Measurements from ENCODE around the gene RBM33. TPM values are rescaled to one million over a fixed set of nuclear protein-coding genes. Genes with fewer than 3 reads are reported as not detected.
A peak's percentile ranks its signal among the peaks of the same experiment; 100 is the strongest.

RBM33 gene
- total and polyA plus RNA-seq, 2 of the 4 experiments (the other 2 are of a cell fraction) = 7.3 to 10.8 TPM

GRCh38 chr7:155762655-155763054, 118.2 kb downstream of the RBM33 start:
- no TSS peak for BruUV-seq (replicated peaks)
- no peak for ATAC-seq (ENCODE audit: low read depth)
- in situ Hi-C loops (cut with MboI; ENCODE audit: low sequenced_read_pairs) (loop anchor here (25.0 kb wide), 1 partner anchor 375 kb away; no protein-coding TSS in a partner anchor), intact Hi-C loops (cut with micrococcal nuclease) (no loop called here), dilution Hi-C loops (cut with HindIII; ENCODE audit: low sequenced_read_pairs, unreplicated experiment) (no loop called here)
- no peak overlapping the region for H3K27ac ChIP-seq (ENCODE audit: insufficient read depth, low read length)
- no peak overlapping the region for H2AK5ac ChIP-seq (ENCODE audit: low read depth, low read length)
- POLR2A ChIA-PET (ENCODE audit: unreplicated experiment) = no interaction called here
- H2AK9ac ChIP-seq (replicated peaks; ENCODE audit: low read depth, low read length, poor library complexity) = peak overlapping the region; percentile 63
- no peak overlapping the region for H4K5ac ChIP-seq (ENCODE audit: low read depth, low read length)
- no peak overlapping the region for H3K18ac ChIP-seq (ENCODE audit: low read depth, low read length)
- H4K20me1 ChIP-seq (ENCODE audit: insufficient read depth, low read length) = peaks cover 39% of the 10 kb centered on the region
- no peak overlapping the region for H3K4me2 ChIP-seq (ENCODE audit: low read depth, low read length)
- DNase-seq = no peak
- H3K27me3 ChIP-seq (ENCODE audit: control insufficient read depth, insufficient read depth, low read length) = no peaks in the 10 kb centered on the region
- CTCF ChIA-PET = interaction anchor here (2.2 kb wide), 1 partner anchor 164 kb away, joined by 7 read pairs; no protein-coding TSS in a partner anchor
- no peak overlapping the region for H3K4ac ChIP-seq (ENCODE audit: low read depth, low read length)
- H3K23ac ChIP-seq (ENCODE audit: low read depth, low read length) = no peak overlapping the region
- H2BK20ac ChIP-seq (ENCODE audit: low read depth, low read length) = no peak overlapping the region
- peaks cover 2% of the 10 kb centered on the region; the same call in 1 of the 2 replicates for H3K4me1 ChIP-seq (ENCODE audit: control insufficient read depth, insufficient read depth, low read length)
- no peak overlapping the region for H2BK15ac ChIP-seq (ENCODE audit: low read depth, low read length)
- H3K14ac ChIP-seq (replicated peaks; ENCODE audit: low read depth, low read length) = no peak overlapping the region
- no peak overlapping the region for H2AFZ ChIP-seq (replicated peaks; ENCODE audit: low read length, poor library complexity)
- peaks cover 34% of the 10 kb centered on the region for H3K36me3 ChIP-seq (ENCODE audit: control insufficient read depth, insufficient read depth, low read length)
- no peak overlapping the region for H4K8ac ChIP-seq (ENCODE audit: low read depth in 2 of 2, low read length in 2 of 2)
- no peak overlapping the region for H3K9ac ChIP-seq (ENCODE audit: low read depth, low read length)
- H2BK5ac ChIP-seq (ENCODE audit: low read depth, low read length, poor library complexity, severe bottlenecking) = no peak overlapping the region
- TF ChIP-seq FOS (IDR thresholded peaks at IDR 0.05; ENCODE audit: low read depth, low read length) (no peak), USF2 (IDR thresholded peaks at IDR 0.05; ENCODE audit: low read depth, low read length) (no peak), CHD1 (IDR thresholded peaks at IDR 0.05; ENCODE audit: low read depth, low read length) (no peak), SMC3 (IDR thresholded peaks at IDR 0.05; ENCODE audit: low read depth, low read length) (no peak), NFE2L2 (IDR thresholded peaks at IDR 0.05; ENCODE audit: low read depth, low read length) (no peak), POLR2A (IDR thresholded peaks at IDR 0.05; ENCODE audit: low read depth, low read length) (no peak), RAD21 (IDR thresholded peaks at IDR 0.05; ENCODE audit: low read length) (no peak), BHLHE40 (IDR thresholded peaks at IDR 0.05; ENCODE audit: low read depth, low read length) (no peak), RCOR1 (IDR thresholded peaks at IDR 0.05; ENCODE audit: insufficient replicate concordance, low read length) (no peak), MAZ (IDR thresholded peaks at IDR 0.05; ENCODE audit: borderline replicate concordance, low read depth, low read length) (no peak), RFX5 (IDR thresholded peaks at IDR 0.05; ENCODE audit: low read depth, low read length) (no peak), ELK1 (IDR thresholded peaks at IDR 0.05; ENCODE audit: borderline replicate concordance, low read depth, low read length) (no peak), CTCF (conservative IDR thresholded peaks at IDR 0.05; ENCODE audit: low read depth, low read length) (no peak), CEBPB (IDR thresholded peaks at IDR 0.05; ENCODE audit: low read depth, low read length) (no peak), MAFK (IDR thresholded peaks at IDR 0.05; ENCODE audit: low read depth, low read length) (no peak)
- no peak overlapping the region for H3K56ac ChIP-seq (ENCODE audit: extremely low read depth, insufficient read depth, low read length)
- H3K79me1 ChIP-seq (ENCODE audit: low read depth in 1 of 2, low read length in 2 of 2) = peaks cover 27 to 62% of the 10 kb centered on the region in 2 experiments
- no peak overlapping the region for H2BK120ac ChIP-seq (ENCODE audit: low read depth, low read length)
- no peak overlapping the region for H3K4me3 ChIP-seq (ENCODE audit: insufficient read depth, low read depth, low read length)
- H4K91ac ChIP-seq (ENCODE audit: insufficient read depth, low read depth, low read length) = no peak overlapping the region
- H3K9me1 ChIP-seq (ENCODE audit: insufficient read depth, low read length) = peaks cover 8% of the 10 kb centered on the region; the same call in 1 of the 2 replicates
- WGBS, 2 experiments (ENCODE audit: extremely low coverage in 2 of 2, insufficient read length in 1 of 2) = 84% methylated on average over 5 of the region's 10 CpGs; no CpG with 5 or more reads in 1 of the 2 experiments
- no peaks in the 10 kb centered on the region for H3K9me3 ChIP-seq (ENCODE audit: control insufficient read depth, insufficient read depth, low read length)
